ENCODE results near the gene CROCC.

CROCC gene

DNA sequence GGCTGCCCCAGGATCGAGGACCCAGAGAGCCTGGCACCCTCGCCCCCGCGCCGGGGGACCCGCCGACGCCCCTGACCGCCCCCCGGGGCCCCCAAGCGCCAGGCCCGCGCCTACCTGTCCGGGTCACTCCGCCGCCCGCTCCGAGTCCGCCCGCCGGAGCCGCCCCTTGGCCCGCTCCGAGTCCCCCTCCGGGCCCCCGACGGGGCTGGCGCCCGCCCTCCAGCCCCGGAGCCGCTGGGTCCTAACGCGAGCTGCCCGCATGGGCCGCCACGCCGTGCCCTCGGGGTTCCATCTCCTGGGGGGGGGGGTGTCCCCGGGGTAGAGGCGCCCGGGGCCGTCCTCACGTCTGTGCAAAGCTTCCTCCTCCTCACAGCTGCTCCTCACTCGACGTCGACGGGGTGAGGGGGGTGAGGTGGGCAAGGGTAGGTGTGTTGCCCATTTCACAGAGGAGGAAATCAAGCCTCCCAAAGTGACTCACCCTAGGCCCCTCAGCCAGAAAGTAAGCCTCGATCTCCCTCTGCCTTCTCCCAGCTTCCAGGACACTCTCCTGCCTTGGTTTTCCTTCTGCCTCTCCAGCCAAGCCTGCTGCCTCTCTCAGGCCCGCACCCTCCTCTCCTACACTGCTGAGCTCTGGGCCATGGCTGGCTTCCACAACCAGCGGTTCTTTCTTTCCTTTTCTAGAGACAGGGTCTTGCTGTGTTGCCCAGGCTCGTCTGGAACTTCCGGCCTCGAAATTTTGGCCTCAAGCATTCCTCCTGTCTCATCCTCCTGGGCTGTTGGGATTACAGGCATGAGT, 58.9 kb downstream of the CROCC start, which contains the start of gene MFAP2:
Gene MFAP2, minus strand, starts transcription at position 148 of the 796 bp plus-strand sequence. CDS start 2,347 bp downstream, outside the sequence.
- Mint-ChIP-seq H3K9me3 (no peaks in the 10 kb centered on the region), H3K4me3 (peak within 1 kb of the TSS; percentile 85), H3K27ac (no peak within 1 kb of the TSS), H3K27me3 (ENCODE audit: low read depth, poor library complexity) (peaks cover 7% of the 10 kb centered on the region), H3K36me3 (ENCODE audit: low read depth) (no peaks in the 10 kb centered on the region), H3K4me1 (peaks cover 68% of the 10 kb centered on the region)
- TF ChIP-seq, protein P1, sequence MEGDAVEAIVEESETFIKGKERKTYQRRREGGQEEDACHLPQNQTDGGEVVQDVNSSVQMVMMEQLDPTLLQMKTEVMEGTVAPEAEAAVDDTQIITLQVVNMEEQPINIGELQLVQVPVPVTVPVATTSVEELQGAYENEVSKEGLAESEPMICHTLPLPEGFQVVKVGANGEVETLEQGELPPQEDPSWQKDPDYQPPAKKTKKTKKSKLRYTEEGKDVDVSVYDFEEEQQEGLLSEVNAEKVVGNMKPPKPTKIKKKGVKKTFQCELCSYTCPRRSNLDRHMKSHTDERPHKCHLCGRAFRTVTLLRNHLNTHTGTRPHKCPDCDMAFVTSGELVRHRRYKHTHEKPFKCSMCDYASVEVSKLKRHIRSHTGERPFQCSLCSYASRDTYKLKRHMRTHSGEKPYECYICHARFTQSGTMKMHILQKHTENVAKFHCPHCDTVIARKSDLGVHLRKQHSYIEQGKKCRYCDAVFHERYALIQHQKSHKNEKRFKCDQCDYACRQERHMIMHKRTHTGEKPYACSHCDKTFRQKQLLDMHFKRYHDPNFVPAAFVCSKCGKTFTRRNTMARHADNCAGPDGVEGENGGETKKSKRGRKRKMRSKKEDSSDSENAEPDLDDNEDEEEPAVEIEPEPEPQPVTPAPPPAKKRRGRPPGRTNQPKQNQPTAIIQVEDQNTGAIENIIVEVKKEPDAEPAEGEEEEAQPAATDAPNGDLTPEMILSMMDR (IDR thresholded peaks at IDR 0.05): no peak
- peak; percentile 56 for DNase-seq

DNA sequence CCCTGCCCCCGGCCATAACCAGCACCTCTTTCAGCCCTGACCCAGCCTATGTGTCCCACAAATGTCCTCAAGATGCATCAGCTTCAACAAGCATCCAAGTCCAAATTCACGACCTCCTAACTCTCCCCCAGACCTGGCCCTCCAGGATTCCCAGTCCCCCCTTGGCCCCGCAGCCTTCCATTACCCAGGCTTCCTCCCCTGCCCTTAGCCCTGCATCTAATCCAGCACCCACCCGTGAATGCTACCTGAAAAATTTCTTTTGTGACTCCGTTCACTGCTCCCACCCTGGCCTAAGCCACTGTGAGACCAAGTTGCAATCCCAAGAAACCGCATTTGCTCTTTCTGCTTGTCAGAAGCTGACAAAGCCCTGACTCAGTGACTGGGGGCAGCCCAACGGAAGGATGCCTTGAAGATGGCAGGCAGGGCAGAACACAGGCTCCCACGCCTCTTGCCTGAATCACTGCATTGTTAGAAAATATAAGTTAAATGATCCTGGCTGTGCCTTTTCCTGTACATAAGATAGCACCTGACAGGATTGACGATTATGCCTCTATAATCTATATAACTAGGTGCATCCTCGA, 59.6 kb downstream of the CROCC start:
- Mint-ChIP-seq H3K4me1 (peaks cover 65% of the 10 kb centered on the region), H3K4me3 (peak overlapping the region; percentile 83), H3K27me3 (ENCODE audit: low read depth, poor library complexity) (peaks cover 7% of the 10 kb centered on the region), H3K9me3 (no peaks in the 10 kb centered on the region), H3K27ac (no peak overlapping the region), H3K36me3 (ENCODE audit: low read depth) (no peaks in the 10 kb centered on the region)
- no peak for DNase-seq
- TF ChIP-seq, protein P1 (IDR thresholded peaks at IDR 0.05): no peak

DNA sequence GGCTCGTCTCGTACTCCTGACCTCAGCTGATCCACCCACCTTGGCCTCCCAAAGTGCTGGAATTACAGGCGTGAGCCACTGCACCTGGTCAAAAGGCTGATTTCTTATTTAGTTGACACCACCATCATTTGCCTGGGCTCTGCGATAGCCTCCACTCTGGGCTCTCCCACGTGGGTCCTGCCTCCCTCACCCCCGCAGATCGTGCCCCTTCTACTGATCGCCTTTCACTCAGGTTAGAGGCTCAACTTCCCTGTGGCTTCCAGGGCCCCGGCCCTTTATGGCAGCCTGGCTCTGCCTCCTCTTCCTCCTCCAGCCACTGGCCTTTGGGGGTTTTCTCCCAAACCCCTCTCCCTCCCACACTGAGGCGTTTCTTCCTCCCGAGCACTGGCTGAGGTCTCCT, 61.2 kb downstream of the CROCC start:
- Mint-ChIP-seq H3K27ac (peak overlapping the region; percentile 84), H3K4me1 (peaks cover 53% of the 10 kb centered on the region), H3K4me3 (peak overlapping the region; percentile 55), H3K27me3 (ENCODE audit: low read depth, poor library complexity) (peaks cover 7% of the 10 kb centered on the region), H3K36me3 (ENCODE audit: low read depth) (no peaks in the 10 kb centered on the region), H3K9me3 (no peaks in the 10 kb centered on the region)
- TF ChIP-seq, protein P1 (IDR thresholded peaks at IDR 0.05): no peak
- no peak for DNase-seq

DNA sequence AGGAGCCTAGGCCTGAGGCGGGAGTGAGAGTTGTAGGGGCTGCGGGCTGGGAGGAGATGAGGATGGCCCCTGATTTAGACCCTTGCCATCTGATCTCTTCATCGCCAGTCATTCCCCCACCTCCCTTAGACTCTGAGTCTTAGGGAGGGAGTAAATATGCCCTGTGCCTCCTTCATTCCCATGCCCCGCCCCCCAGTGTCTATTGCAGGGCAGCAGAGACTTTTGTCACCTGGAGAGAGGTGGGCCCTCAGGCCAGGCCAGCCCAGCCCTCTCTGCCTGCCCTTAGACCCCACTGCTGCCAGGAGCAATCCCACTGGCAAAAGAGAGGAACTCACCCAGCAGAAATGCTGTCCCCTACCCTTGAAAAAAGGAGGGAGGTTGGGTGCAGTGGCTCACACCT, 61.9 kb downstream of the CROCC start:
- no peaks in the 10 kb centered on the region for H3K9me3 Mint-ChIP-seq
- H3K36me3 Mint-ChIP-seq (ENCODE audit: low read depth): no peaks in the 10 kb centered on the region
- peak overlapping the region; percentile 84 for H3K27ac Mint-ChIP-seq
- TF ChIP-seq, protein P1 (IDR thresholded peaks at IDR 0.05): no peak
- peaks cover 45% of the 10 kb centered on the region for H3K4me1 Mint-ChIP-seq
- peak overlapping the region; percentile 55 for H3K4me3 Mint-ChIP-seq
- peaks cover 7% of the 10 kb centered on the region for H3K27me3 Mint-ChIP-seq (ENCODE audit: low read depth, poor library complexity)
- DNase-seq: no peak

DNA sequence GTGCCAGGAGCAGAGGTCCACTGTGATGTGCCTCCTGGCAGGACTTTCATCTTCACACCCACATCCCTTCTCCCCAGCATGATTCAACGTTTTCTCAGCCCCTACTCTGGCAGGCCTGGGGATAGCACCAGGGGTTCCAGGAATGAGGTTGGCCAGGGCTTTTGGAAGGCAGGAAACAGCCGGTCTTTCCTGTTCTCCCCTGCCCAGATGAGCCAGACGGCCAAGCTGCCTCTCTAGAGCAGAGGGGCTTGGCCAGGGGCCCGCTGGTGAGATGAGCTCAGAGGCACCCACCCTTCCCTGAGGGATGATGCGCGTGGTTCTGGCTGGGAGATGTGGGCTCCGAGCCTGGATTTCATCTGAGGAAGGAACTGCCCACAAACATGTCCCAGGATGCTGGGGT, 63.0 kb downstream of the CROCC start:
- no peaks in the 10 kb centered on the region for H3K9me3 Mint-ChIP-seq
- peaks cover 7% of the 10 kb centered on the region for H3K27me3 Mint-ChIP-seq (ENCODE audit: low read depth, poor library complexity)
- DNase-seq: no peak
- H3K4me3 Mint-ChIP-seq: no peak overlapping the region
- no peaks in the 10 kb centered on the region for H3K36me3 Mint-ChIP-seq (ENCODE audit: low read depth)
- H3K4me1 Mint-ChIP-seq: peaks cover 36% of the 10 kb centered on the region
- H3K27ac Mint-ChIP-seq: no peak overlapping the region
- TF ChIP-seq, protein P1 (IDR thresholded peaks at IDR 0.05): no peak
